Vagina (tissue), 2 donors: ENCODE measurements around the gene SRA1. TPM values are rescaled to one million over a fixed set of nuclear protein-coding genes. Genes with fewer than 3 reads are reported as not detected.

Experiments used
- DNase-seq, 2 donors: peaks; one replicate each; pipeline ENCODE4 v3.0.0-alpha.2; 2017; ENCODE audit errors: extremely low spot score in 2 of 2
- H3K27ac ChIP-seq: fragments of 200-600 bp; sonication (generic); one replicate; pipeline ENCODE4 v1.5.1; 2019
- H3K27me3 ChIP-seq: fragments of 200-600 bp; sonication (generic); one replicate; pipeline ENCODE4 v1.5.1; 2019
- H3K36me3 ChIP-seq, 2 donors: fragments of 200-600 bp; sonication (generic); one replicate each; pipeline ENCODE4 v1.5.1; 2017 to 2019
- H3K4me1 ChIP-seq: fragments of 200-600 bp; sonication (generic); one replicate; pipeline ENCODE4 v1.5.1; 2019
- H3K4me3 ChIP-seq, 2 donors: fragments of 200-600 bp; sonication (generic); 1 replicate in 1 of 2; 2 replicates in 1 of 2; pipeline ENCODE4 v1.5.1; 2016 to 2019
- H3K9me3 ChIP-seq: fragments of 200-600 bp; sonication (generic); one replicate; pipeline ENCODE4 v1.5.1; 2019
- CTCF ChIP-seq, 3 experiments: fragments of 450-650 bp in 2 of 3; fragments of 200-600 bp in 1 of 3; sonication (generic) in 1 of 3; IDR thresholded peaks; one replicate each; pipeline ENCODE4 v1.5.1; 2017 to 2019; ENCODE audit warnings: antibody characterized with exemption in 3 of 3, mild to moderate bottlenecking in 2 of 3, moderate library complexity in 2 of 3
- POLR2A ChIP-seq, 2 donors: fragments of 450-650 bp; IDR thresholded peaks; one replicate each; pipeline ENCODE4 v1.6.1; 2017; ENCODE audit warnings: antibody characterized with exemption in 2 of 2, mild to moderate bottlenecking in 2 of 2, moderate library complexity in 2 of 2
- POLR2AphosphoS5 ChIP-seq, 2 donors: sonication (generic); formaldehyde crosslinking; IDR thresholded peaks; one replicate each; pipeline ENCODE4 v1.9.0; 2017; ENCODE audit warnings: antibody characterized with exemption in 2 of 2, mild to moderate bottlenecking in 2 of 2, low read depth in 1 of 2; ENCODE audit not compliant: insufficient read depth in 1 of 2
- intact Hi-C: fragments of 100-400 bp; cut with DNase I; formaldehyde crosslinking; loops from one replicate; pipeline ENCODE4 v1.15.1; 2023
- total RNA-seq: library from RNA; depleted of rRNA; stranded (reverse); fragments of >200 nt; gene quantifications from one replicate; pipeline ENCODE4 v1.2.3, GENCODE V29; 2016

Gene SRA1
- total RNA-seq, 1 donor from 2014 or later: 20.4 TPM

GRCh38 chr5:140567871-140568270, 10.6 kb upstream of the SRA1 start:
- no peak for DNase-seq
- Histone ChIP-seq H3K36me3 (peaks cover 0 to 20% of the 10 kb centered on the region in 2 donors), H3K27me3 (no peaks in the 10 kb centered on the region), H3K4me3 (no peak overlapping the region), H3K4me1 (peaks cover 44% of the 10 kb centered on the region), H3K27ac (no peak overlapping the region), H3K9me3 (no peaks in the 10 kb centered on the region)
- TF ChIP-seq POLR2A (IDR thresholded peaks at IDR 0.05) (no peak), CTCF (IDR thresholded peaks at IDR 0.05) (no peak), POLR2AphosphoS5 (IDR thresholded peaks at IDR 0.05; ENCODE audit: insufficient read depth in 1 of 2, low read depth in 1 of 2) (no peak)
- intact Hi-C loops: loop anchor here (10.0 kb wide), 1 partner anchor 67 kb away; the partner anchor contains the start of genes CD14 and TMCO6

- H3K9me3 ChIP-seq: no peaks in the 10 kb centered on the region
- H3K27me3 ChIP-seq: no peaks in the 10 kb centered on the region
- no peak for TF ChIP-seq POLR2AphosphoS5 (IDR thresholded peaks at IDR 0.05; ENCODE audit: insufficient read depth in 1 of 2, low read depth in 1 of 2)
- TF ChIP-seq CTCF (IDR thresholded peaks at IDR 0.05): no peak
- TF ChIP-seq POLR2A (IDR thresholded peaks at IDR 0.05): no peak
- intact Hi-C loops: loop anchor here (10.0 kb wide), 1 partner anchor 68 kb away; the partner anchor contains the start of genes CD14 and TMCO6
- H3K36me3 ChIP-seq: peaks cover 0 to 20% of the 10 kb centered on the region in 2 donors
- H3K4me1 ChIP-seq: peaks cover 50% of the 10 kb centered on the region
- no peak for DNase-seq
- no peak overlapping the region for H3K27ac ChIP-seq
- no peak overlapping the region for H3K4me3 ChIP-seq
Observed at GRCh38 chr5:140567136-140567818, 10.0 kb upstream of the SRA1 start.

GRCh38 chr5:140566665-140567064, 9.4 kb upstream of the SRA1 start:
- TF ChIP-seq CTCF (IDR thresholded peaks at IDR 0.05) (no peak), POLR2AphosphoS5 (IDR thresholded peaks at IDR 0.05; ENCODE audit: insufficient read depth in 1 of 2, low read depth in 1 of 2) (no peak), POLR2A (IDR thresholded peaks at IDR 0.05) (no peak)
- H3K9me3 ChIP-seq: no peaks in the 10 kb centered on the region
- H3K4me3 ChIP-seq: no peak overlapping the region
- no peak for DNase-seq
- peaks cover 55% of the 10 kb centered on the region for H3K4me1 ChIP-seq
- no peak overlapping the region for H3K27ac ChIP-seq
- H3K27me3 ChIP-seq: no peaks in the 10 kb centered on the region
- peaks cover 0 to 20% of the 10 kb centered on the region in 2 donors for H3K36me3 ChIP-seq
- intact Hi-C loops: loop anchor here (10.0 kb wide), 1 partner anchor 68 kb away; the partner anchor contains the start of genes CD14 and TMCO6

- intact Hi-C loops: loop anchor here (10.0 kb wide), 1 partner anchor 69 kb away; the partner anchor contains the start of genes CD14 and TMCO6
- peak overlapping the region; percentile 94 for H3K27ac ChIP-seq
- H3K36me3 ChIP-seq: peaks cover 0 to 23% of the 10 kb centered on the region in 2 donors
- TF ChIP-seq POLR2A (IDR thresholded peaks at IDR 0.05): no peak
- TF ChIP-seq CTCF (IDR thresholded peaks at IDR 0.05): no peak
- TF ChIP-seq POLR2AphosphoS5 (IDR thresholded peaks at IDR 0.05; ENCODE audit: insufficient read depth in 1 of 2, low read depth in 1 of 2): no peak
- no peaks in the 10 kb centered on the region for H3K9me3 ChIP-seq
- H3K4me3 ChIP-seq: peak overlapping the region; percentile 82 to 89
- H3K27me3 ChIP-seq: no peaks in the 10 kb centered on the region
- peaks cover 55% of the 10 kb centered on the region for H3K4me1 ChIP-seq
- DNase-seq: no peak
Observed at GRCh38 chr5:140565780-140566095, 8.5 kb upstream of the SRA1 start.
